Measurements from ENCODE around the gene TNS3.
"Not testable (repeated sequence)": the region's sequence is repeated elsewhere in the genome, so short reads cannot be mapped to it uniquely, and the experiment has no call there.

Gene TNS3

DNA sequence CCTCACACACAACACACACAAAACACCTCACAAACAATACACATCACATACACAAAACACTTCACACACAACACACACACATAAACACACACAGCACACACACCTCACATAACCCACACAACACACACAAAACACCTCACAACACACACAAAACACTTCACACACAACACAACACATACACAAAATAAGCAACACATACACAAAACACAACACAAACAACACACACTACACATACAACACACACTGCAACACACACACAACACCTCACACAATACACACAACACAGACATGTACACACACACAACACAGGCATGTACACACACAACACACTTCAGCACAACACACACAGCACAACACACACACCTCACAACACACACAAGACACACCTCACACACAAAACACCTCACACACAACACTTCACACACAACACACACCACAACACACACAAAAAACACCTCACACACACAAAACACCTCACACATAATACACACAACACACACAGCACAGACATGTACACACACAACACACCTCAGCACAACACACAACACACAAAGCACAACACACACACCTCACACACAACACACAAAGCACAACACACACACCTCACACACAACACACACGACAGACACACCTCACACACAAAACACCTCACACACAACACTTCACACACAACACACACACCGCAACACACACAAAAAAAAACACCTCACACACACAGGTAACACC, 107.5 kb downstream of the TNS3 start:
- DNase-seq (ENCODE audit: low read depth in 4 of 4, low spot score in 1 of 4) = no peak

- no peak for DNase-seq (ENCODE audit: low read depth in 4 of 4, low spot score in 1 of 4)
Measured at GRCh38 chr7:47473499-47474210, 108.3 kb downstream of the TNS3 start.

GRCh38 chr7:47472444-47473157, 109.3 kb downstream of the TNS3 start:
- no peak for DNase-seq (ENCODE audit: low read depth in 4 of 4, low spot score in 1 of 4)

DNA sequence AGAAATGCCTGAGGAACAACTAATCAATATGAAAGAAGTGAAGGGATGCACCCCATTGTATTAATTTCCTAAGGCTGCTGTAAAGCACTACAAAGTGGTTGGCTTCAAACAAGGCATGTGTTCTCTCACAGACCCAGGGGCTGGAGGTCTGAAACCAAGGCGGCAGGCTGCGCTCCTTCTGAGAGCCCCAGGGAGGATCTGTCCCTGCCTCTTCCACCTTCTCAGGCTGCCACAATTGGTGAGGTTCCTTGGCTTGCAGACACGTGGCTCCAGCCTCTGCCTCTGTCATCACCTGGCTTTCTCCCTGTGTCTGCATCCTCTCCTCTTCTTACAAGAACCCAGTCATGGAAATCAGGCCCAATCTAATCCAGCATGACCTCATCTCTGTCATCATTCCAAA, 110.1 kb downstream of the TNS3 start:
- no peak for DNase-seq (ENCODE audit: low read depth in 4 of 4, low spot score in 1 of 4)

DNA sequence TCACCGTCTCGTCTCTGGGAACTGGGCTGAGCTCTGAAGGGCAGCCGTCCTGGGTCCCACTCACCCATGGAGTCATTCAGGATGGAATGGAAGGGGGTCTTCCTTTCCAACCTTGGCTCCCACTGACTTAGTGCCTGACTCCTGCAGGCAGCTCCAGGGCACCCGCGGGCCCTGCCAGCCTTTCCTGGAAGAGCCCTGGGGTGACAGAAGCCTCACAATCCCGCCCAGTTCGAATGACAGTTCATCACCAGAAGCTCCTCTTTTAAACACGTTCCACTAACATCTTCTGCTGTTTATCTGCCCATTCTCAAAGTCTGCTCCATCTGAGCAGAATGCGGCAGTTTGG, 110.6 kb downstream of the TNS3 start:
- no peak for DNase-seq (ENCODE audit: low read depth in 4 of 4, low spot score in 1 of 4)

DNA sequence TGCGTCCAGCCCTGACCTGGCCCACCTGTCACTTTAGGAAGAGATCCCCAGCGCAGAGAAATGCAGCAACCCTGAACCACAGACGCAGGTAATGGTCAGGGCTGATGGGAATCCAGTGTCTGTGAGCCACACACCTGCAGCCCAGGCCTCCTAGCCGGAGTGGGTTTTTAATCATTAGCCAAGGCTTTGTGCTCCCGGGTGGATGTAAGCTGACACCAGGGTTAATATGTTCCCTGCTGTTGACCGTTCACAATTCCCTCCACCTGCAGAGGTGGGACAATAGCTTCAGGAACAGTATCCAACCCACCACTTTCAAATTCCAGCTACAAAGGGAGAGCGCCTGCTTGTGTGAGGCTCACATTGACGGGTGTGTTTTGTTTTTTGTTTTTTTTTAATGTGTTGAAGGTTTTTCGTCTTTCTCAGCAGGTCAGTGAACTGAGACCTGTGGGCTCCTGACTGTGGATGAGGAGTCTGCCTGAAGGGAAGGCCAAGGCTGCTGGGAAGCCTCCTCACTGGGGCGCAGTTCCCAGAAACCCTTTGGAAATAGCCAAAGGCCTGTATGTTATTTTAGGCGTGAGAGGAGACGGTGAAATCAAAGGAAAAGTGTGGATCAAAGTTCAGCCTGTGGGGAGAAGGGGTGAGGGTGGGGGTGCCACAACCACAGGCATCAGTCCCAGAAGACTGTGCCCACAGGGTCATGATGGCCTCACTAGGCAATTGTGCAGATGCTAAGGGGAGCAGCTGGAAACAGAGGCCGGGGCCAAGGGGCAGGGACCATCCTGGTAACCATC, 111.1 kb downstream of the TNS3 start:
- no peak for DNase-seq (ENCODE audit: low read depth in 4 of 4, low spot score in 1 of 4)

DNA sequence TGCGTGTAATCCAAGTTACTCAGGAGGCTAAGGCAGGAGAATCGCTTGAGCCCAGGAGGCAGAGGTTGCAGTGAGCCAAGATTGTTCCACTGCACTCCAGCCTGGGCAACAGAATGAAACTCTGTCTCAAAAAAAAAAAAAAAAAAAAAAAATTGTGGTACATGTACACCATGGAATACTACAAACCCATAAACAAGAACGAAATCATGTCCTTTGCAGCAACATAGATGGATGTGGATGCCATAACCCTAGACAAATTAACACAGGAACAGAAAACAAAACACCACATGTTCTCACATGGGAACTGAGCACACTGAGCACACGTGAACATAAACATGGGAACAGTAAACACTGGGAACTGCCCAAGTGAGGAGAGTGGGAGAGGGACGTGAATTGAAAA, 112.1 kb downstream of the TNS3 start:
- not testable (repeated sequence) for DNase-seq (ENCODE audit: low read depth in 4 of 4, low spot score in 1 of 4)

DNA sequence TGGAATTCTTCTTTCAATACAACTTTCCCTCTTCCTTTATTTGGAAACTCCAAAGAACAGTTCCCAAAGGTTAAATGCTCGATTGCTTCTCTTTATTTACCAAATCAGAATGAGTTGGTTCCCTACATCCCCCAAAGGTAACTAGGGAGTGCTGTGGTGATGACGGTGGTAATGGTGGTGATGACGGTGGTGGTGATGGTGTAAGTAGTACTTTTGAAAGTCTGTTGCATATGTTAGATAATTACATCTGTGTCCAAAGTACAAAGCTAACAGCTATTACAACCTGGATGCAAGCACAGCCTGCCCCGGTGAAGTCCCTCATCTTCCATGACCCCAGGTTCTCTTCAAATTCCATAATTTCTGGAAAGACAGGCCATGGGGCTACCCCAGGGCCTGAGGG, 115.1 kb downstream of the TNS3 start:
- no peak for DNase-seq (ENCODE audit: low read depth in 4 of 4, low spot score in 1 of 4)

DNA sequence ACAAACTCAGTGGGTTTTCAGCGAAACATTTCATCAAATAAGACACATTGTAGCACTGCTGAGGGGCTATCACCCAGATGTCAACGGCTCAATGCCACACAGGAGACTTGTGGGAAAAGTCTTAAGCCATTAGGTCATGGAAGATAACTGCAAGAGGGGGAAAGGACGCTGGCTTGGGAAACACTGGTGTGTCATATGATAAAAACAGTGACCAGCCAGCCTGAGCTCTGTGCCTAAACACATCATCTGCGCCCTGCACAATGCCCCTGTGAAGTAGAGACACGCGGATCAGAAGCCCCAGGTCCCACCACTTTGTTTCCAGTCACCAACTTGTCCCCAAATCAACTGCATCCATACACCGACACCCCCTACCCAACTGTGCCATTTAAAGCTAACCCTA, 116.7 kb downstream of the TNS3 start:
- no peak for DNase-seq (ENCODE audit: low read depth in 4 of 4, low spot score in 1 of 4)

- DNase-seq (ENCODE audit: low read depth in 4 of 4, low spot score in 1 of 4) = no peak
Measured at GRCh38 chr7:47464266-47464665, 117.6 kb downstream of the TNS3 start.

GRCh38 chr7:47461746-47462145, 120.2 kb downstream of the TNS3 start:
- DNase-seq (ENCODE audit: low read depth in 4 of 4, low spot score in 1 of 4) = no peak

- no peak for DNase-seq (ENCODE audit: low read depth in 4 of 4, low spot score in 1 of 4)
Measured at GRCh38 chr7:47461161-47461560, 120.8 kb downstream of the TNS3 start.

DNA sequence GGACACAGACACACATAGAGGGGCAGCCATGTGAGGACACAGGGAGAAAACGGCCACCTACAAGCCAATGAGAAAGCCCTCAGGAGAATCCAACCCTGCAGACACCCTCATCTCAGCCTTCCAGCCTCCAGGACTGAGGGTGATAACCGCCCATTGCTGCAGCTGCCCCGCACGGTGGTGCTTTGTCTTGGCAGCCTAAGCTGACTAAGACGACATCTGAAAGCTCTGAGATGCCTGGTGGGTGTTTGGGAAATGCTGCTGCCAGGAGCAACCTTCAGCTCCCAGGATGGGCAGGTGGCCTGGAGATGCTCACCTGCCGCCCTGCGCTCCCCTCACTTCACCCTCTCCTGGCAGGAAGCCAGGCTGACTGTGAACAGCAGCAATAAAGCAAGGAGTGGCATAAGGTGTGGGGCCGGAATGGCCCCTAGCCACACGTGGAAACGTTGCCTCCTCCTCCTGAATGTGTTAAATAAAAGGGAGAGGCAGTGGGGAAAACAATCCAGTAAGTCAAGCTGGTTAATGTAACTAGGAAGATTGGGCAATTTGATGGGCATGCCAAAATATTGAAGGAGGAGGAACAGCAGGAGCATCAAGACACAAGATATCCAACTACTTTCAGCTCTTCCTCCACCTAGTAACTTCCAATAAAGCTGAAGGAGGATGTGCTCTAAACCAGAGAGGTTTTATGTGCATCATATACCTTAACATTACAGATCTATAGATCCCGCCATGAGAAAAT, 121.5 kb downstream of the TNS3 start:
- no peak for DNase-seq (ENCODE audit: low read depth in 4 of 4, low spot score in 1 of 4)

DNA sequence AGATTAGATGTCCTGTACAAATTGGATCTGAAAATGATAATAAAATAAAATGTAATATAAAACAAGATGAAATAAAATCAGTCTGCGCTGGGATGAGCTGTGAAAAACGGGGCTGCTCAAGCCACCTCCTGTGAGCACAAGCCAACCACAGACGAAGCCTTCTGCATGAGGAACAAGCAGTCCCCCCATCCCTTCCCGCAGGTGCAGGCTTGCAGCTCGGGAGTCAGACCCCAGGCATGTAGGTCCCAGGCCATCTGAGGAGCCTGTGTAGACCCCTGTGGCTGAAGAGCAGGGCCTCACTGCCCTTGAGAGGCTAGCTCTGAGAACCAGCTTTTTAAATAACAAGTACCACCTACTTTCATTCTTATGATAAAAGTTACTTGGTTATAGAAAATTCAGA, 123.4 kb downstream of the TNS3 start:
- no peak for DNase-seq (ENCODE audit: low read depth in 4 of 4, low spot score in 1 of 4)

- DNase-seq (ENCODE audit: low read depth in 4 of 4, low spot score in 1 of 4) = no peak
Measured at GRCh38 chr7:47458057-47458456, 123.9 kb downstream of the TNS3 start.

DNA sequence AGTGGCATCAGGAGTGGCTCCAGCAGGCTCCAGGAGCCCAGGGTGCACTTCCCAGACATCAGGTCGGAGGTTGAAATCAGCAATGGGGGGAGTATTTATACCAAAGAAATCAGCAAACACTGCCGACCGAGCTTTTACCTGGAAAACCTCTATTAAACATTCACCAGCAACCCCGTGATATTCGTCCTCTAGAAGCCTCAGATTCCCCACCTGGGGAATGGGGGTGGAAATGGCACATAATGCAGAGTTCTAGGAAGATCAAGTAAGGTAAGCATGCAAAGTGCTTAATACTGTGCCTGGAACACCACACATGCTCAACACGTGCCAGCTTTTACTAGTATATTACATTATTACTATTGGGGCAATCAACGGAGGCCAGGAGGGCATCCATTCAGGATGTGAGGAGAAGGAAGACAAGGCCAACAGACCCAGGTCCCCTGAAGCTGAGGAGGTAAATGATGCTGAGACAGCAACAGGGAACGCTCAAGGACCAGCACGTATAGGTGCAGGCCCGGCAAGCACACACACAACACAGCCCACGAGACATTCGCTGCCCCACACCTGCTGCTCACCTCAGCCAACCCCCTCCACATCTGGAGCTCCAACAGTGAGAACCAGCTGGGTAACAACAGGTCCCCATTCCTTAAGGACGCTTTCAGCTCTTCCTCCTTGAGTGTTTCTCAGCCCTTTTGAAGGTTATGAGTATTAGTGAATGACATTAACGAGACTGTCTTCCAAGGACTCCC, 125.5 kb downstream of the TNS3 start:
- no peak for DNase-seq (ENCODE audit: low read depth in 4 of 4, low spot score in 1 of 4)

GRCh38 chr7:47455872-47456185, 126.1 kb downstream of the TNS3 start:
- no peak for DNase-seq (ENCODE audit: low read depth in 4 of 4, low spot score in 1 of 4)

- no peak for DNase-seq (ENCODE audit: low read depth in 4 of 4, low spot score in 1 of 4)
Measured at GRCh38 chr7:47454974-47455871, 126.7 kb downstream of the TNS3 start.

Data from stimulated activated CD4-positive, alpha-beta T cell treated with anti-CD3 and anti-CD28 coated beads, Interleukin-1b, Interleukin-23, amount 100 ng/mL, for 24 hours (primary cell).